HG02588 (cell line): ENCODE measurements around the gene TAS1R3.

Experiments used
- ATAC-seq: cut with Tn5 transposase; IDR thresholded peaks from one replicate; pipeline ENCODE4 v1.9.1; 2021; ENCODE audit warnings: mild to moderate bottlenecking, moderate library complexity; ENCODE audit not compliant: unreplicated experiment

TAS1R3 gene

GRCh38 chr1:1331068-1331965 is at the start of gene TAS1R3:
TSS of gene TAS1R3 (plus strand) at chr1:1331280. CDS start at chr1:1331346, 66 bp downstream.
- ATAC-seq = no peak

GRCh38 chr1:1281533-1282321 is 49.4 kb upstream of the TAS1R3 start:
- no peak for ATAC-seq

GRCh38 chr1:1282998-1283397 is 48.1 kb upstream of the TAS1R3 start:
- no peak for ATAC-seq

GRCh38 chr1:1283821-1284220 is 47.3 kb upstream of the TAS1R3 start:
- no peak for ATAC-seq

- no peak for ATAC-seq
Observed at GRCh38 chr1:1284221-1285101, 46.6 kb upstream of the TAS1R3 start.

GRCh38 chr1:1285102-1285571 is 45.9 kb upstream of the TAS1R3 start:
- no peak for ATAC-seq

- no peak for ATAC-seq
Observed at GRCh38 chr1:1285611-1286311, 45.3 kb upstream of the TAS1R3 start.

- no peak for ATAC-seq
Observed at GRCh38 chr1:1286313-1287261, 44.5 kb upstream of the TAS1R3 start.

- ATAC-seq = no peak
Observed at GRCh38 chr1:1287288-1288110, 43.6 kb upstream of the TAS1R3 start.

- no peak for ATAC-seq
Observed at GRCh38 chr1:1290238-1290731, 40.8 kb upstream of the TAS1R3 start.

GRCh38 chr1:1291023-1291528 is 40.0 kb upstream of the TAS1R3 start:
- ATAC-seq = no peak

GRCh38 chr1:1291548-1292441 is 39.3 kb upstream of the TAS1R3 start:
- no peak for ATAC-seq

- no peak for ATAC-seq
Observed at GRCh38 chr1:1292442-1292779, 38.7 kb upstream of the TAS1R3 start.

GRCh38 chr1:1292851-1293250 is 38.2 kb upstream of the TAS1R3 start:
- ATAC-seq = no peak

- no peak for ATAC-seq
Observed at GRCh38 chr1:1293263-1294249, 37.5 kb upstream of the TAS1R3 start.
